ENCODE results near the gene SPATA25. TPM values are rescaled to one million over a fixed set of nuclear protein-coding genes. Genes with fewer than 3 reads are reported as not detected.

Gene SPATA25
- total RNA-seq, 1 donor from 2014 or later: 0.76 TPM

Other genes with a start within 250 kb of the SPATA25 start
- gene WFDC11, start 217.4 kb downstream of the SPATA25 start, total RNA-seq: not detected
- not detected for gene WFDC13, start 185.6 kb downstream of the SPATA25 start, total RNA-seq
- gene WFDC10B, start 182.6 kb downstream of the SPATA25 start, total RNA-seq: not detected
- gene SPINT4, start 165.3 kb downstream of the SPATA25 start, total RNA-seq: not detected
- gene WFDC3, start 95.7 kb downstream of the SPATA25 start, total RNA-seq: not detected
- 15.8 TPM for gene DNTTIP1, start 95.7 kb downstream of the SPATA25 start, total RNA-seq
- 46.5 TPM for gene UBE2C, start 75.0 kb downstream of the SPATA25 start, total RNA-seq
- gene TNNC2, start 60.3 kb downstream of the SPATA25 start, total RNA-seq: not detected
- gene SNX21, start 53.8 kb downstream of the SPATA25 start, total RNA-seq: 7.1 TPM
- gene ACOT8, start 30.2 kb downstream of the SPATA25 start, total RNA-seq: 14.0 TPM
- gene ZSWIM3, start 30.0 kb downstream of the SPATA25 start, total RNA-seq: 1.4 TPM
- 7.2 TPM for gene ZSWIM1, start 6.4 kb downstream of the SPATA25 start, total RNA-seq
- gene NEURL2, start 3.6 kb upstream of the SPATA25 start, total RNA-seq: 1.9 TPM
- gene CTSA, start 3.7 kb upstream of the SPATA25 start, total RNA-seq: 57.4 TPM
- gene PLTP, start 24.5 kb upstream of the SPATA25 start, total RNA-seq: 46.7 TPM
- gene PCIF1, start 47.1 kb upstream of the SPATA25 start, total RNA-seq: 19.0 TPM
- gene ZNF335, start 84.6 kb upstream of the SPATA25 start, total RNA-seq: 9.6 TPM
- 3.3 TPM for gene MMP9, start 121.3 kb upstream of the SPATA25 start, total RNA-seq
- not detected for gene SLC12A5, start 141.6 kb upstream of the SPATA25 start, total RNA-seq
- gene NCOA5, start 202.3 kb upstream of the SPATA25 start, total RNA-seq: 14.3 TPM
- gene CD40, start 230.7 kb upstream of the SPATA25 start, total RNA-seq: 7.4 TPM